Measurements from ENCODE around the gene NDUFC2. TPM values are rescaled to one million over a fixed set of nuclear protein-coding genes. Genes with fewer than 3 reads are reported as not detected.

Gene NDUFC2
- total and polyA plus RNA-seq, 2 of the 8 experiments (the other 6 are each of a cell fraction or from before 2014, with no cell fraction given) = 216 to 356 TPM

DNA sequence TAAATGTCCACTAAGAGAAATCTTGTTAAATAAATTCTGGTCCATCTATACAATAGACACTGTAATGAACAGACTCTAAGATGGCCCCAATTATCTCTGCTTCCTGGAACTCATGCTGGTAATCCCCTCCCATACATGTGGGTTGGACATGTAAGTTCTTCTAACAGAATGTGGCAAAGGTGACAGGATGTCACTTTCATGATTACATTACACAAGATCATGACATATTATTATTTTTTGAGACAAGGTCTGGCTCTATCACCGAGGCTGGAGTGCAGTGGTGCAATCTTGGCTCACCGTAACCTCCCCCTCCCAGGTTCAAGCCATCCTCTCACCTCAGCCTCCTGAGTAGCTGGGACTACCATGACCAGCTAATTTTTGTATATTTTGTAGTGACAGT lies 14.6 kb upstream of the NDUFC2 start:
- FAIRE-seq = no peak
- Histone ChIP-seq H3K79me2 (ENCODE audit: control insufficient read depth in 1 of 2, insufficient read depth in 2 of 2, low read length in 2 of 2) (no peaks in the 10 kb centered on the region), H3K14ac (ENCODE audit: insufficient read length) (no peak overlapping the region), H3K79me1 (ENCODE audit: low read depth, low read length) (no peaks in the 10 kb centered on the region), H3K4me2 (ENCODE audit: insufficient read depth in 1 of 2, low read depth in 2 of 2, low read length in 2 of 2) (no peak overlapping the region), H4K5ac (ENCODE audit: insufficient read length, low read depth, low read length) (no peak overlapping the region), H3K4me1 (replicated peaks in 1 of 4; ENCODE audit: control insufficient read depth in 3 of 4, insufficient read depth in 4 of 4, low read length in 3 of 4) (no peaks in the 10 kb centered on the region), H3K4me3 (ENCODE audit: extremely low read depth in 1 of 4, insufficient read depth in 2 of 4, low read depth in 3 of 4, low read length in 4 of 4) (no peak overlapping the region), H3K23ac (ENCODE audit: insufficient read length) (no peak overlapping the region), H3K27ac (ENCODE audit: low read depth, low read length) (no peak overlapping the region), H2BK15ac (ENCODE audit: low read length) (no peak overlapping the region), H3K9me3 (ENCODE audit: insufficient read depth in 2 of 2, low read depth in 1 of 2, low read length in 1 of 2) (no peaks in the 10 kb centered on the region), H2BK5ac (ENCODE audit: low read depth, low read length) (no peak overlapping the region), H3K4ac (replicated peaks; ENCODE audit: insufficient read length, low read depth, low read length) (no peak overlapping the region), H2AFZ (ENCODE audit: low read length) (no peak overlapping the region), H2BK120ac (replicated peaks; ENCODE audit: low read depth, low read length) (no peak overlapping the region), H3K27me3 (replicated peaks in 1 of 4; ENCODE audit: control insufficient read depth in 3 of 4, extremely low read depth in 1 of 4, insufficient read depth in 3 of 4, low read length in 3 of 4) (no peaks in the 10 kb centered on the region), H3K36me3 (ENCODE audit: control insufficient read depth in 2 of 4, insufficient read depth in 4 of 4, low read length in 3 of 4) (peaks cover 0 to 8% (median 3%) of the 10 kb centered on the region in 4 experiments; a peak in 6 of 8 replicates), H4K8ac (ENCODE audit: extremely low read depth, insufficient read depth, low read length) (no peak overlapping the region), H2BK12ac (ENCODE audit: low read depth, low read length) (no peak overlapping the region), H3K56ac (replicated peaks; ENCODE audit: insufficient read length, low read depth, low read length) (no peak overlapping the region), H3K18ac (ENCODE audit: extremely low read depth, low read length) (no peak overlapping the region), H4K91ac (replicated peaks; ENCODE audit: insufficient read length, low read length) (no peak overlapping the region), H2BK20ac (ENCODE audit: low read length) (no peak overlapping the region), H3K9ac (replicated peaks in 1 of 4; ENCODE audit: extremely low read depth in 1 of 4, low read depth in 3 of 4, low read length in 3 of 4) (no peak overlapping the region), H4K20me1 (replicated peaks in 1 of 2; ENCODE audit: control insufficient read depth in 1 of 2, insufficient read depth in 2 of 2, low read length in 2 of 2) (no peaks in the 10 kb centered on the region), H2AK5ac (ENCODE audit: low read depth, low read length) (no peak overlapping the region), H3K23me2 (ENCODE audit: low read depth, low read length) (no peaks in the 10 kb centered on the region)
- POLR2A ChIA-PET (ENCODE audit: partially characterized antibody) = interaction anchor here (0.7 to 2.2 kb wide), 3 partner anchors 9 to 16 kb away, joined by 3 to 7 read pairs (median 5); partner anchors contain the start of gene NDUFC2
- no peak for TF ChIP-seq EP300 (IDR thresholded peaks at IDR 0.05; ENCODE audit: borderline replicate concordance in 1 of 2, low read depth in 2 of 2, low read length in 2 of 2)
- TF ChIP-seq, protein P1, sequence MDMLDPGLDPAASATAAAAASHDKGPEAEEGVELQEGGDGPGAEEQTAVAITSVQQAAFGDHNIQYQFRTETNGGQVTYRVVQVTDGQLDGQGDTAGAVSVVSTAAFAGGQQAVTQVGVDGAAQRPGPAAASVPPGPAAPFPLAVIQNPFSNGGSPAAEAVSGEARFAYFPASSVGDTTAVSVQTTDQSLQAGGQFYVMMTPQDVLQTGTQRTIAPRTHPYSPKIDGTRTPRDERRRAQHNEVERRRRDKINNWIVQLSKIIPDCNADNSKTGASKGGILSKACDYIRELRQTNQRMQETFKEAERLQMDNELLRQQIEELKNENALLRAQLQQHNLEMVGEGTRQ (IDR thresholded peaks at IDR 0.05; ENCODE audit: low read length) = no peak
- TF ChIP-seq CBX8 (IDR thresholded peaks at IDR 0.05; ENCODE audit: borderline replicate concordance, low read depth, low read length) = no peak
- no peak for TF ChIP-seq SAP30 (IDR thresholded peaks at IDR 0.05; ENCODE audit: insufficient read depth, insufficient replicate concordance, low read length)
- no peak for TF ChIP-seq ZNF274 (IDR thresholded peaks at IDR 0.05; ENCODE audit: borderline replicate concordance, extremely low read depth, low read length)
- TF ChIP-seq POU5F1 (IDR thresholded peaks at IDR 0.05; ENCODE audit: low read depth, low read length) = no peak
- no peak for TF ChIP-seq POLR2A (IDR thresholded peaks at IDR 0.05; ENCODE audit: control extremely low read depth in 1 of 2, low read depth in 2 of 2, low read length in 2 of 2)
- no peak for TF ChIP-seq TBP (IDR thresholded peaks at IDR 0.05; ENCODE audit: low read depth, low read length)
- 100% methylated on average over 2 of the region's 2 CpGs; no CpG with 5 or more reads in 1 of the 2 experiments for WGBS, 2 experiments (ENCODE audit: extremely low coverage in 1 of 2, insufficient coverage in 1 of 2, insufficient read length in 1 of 2, insufficient replicate concordance in 2 of 2, low coverage in 1 of 2, low lambda C conversion rate in 2 of 2, missing lambda C conversion rate in 1 of 2)
- DNase-seq (ENCODE audit: low read depth in 1 of 2, low spot score in 2 of 2) = no peak
- CTCF ChIA-PET (ENCODE audit: partially characterized antibody) = interaction anchor here (1.3 kb wide), 1 partner anchor 10 kb away, joined by 4 read pairs; no protein-coding TSS in a partner anchor

Measured in H1 (cell line).